HL-60/S4 treated with retinoic acid at 250 ng/mL for 4 days and 3 days (cell line): Measurements from ENCODE around the gene EXOC6B.

ENCODE experiments used
- in situ Hi-C: fragments of 300-500 bp; cut with MboI; formaldehyde crosslinking; loops from 2 replicates; pipeline ENCODE4 v1.7.0; 2022; ENCODE audit warnings: low sequenced_read_pairs

Gene EXOC6B

GRCh38 chr2:72236445-72237067 lies 589.3 kb downstream of the EXOC6B start:
- in situ Hi-C loops: no loop called here

GRCh38 chr2:72235497-72236415 lies 590.1 kb downstream of the EXOC6B start:
- in situ Hi-C loops: no loop called here

GRCh38 chr2:72233211-72233610 lies 592.6 kb downstream of the EXOC6B start:
- in situ Hi-C loops: no loop called here

GRCh38 chr2:72222829-72223564 lies 602.8 kb downstream of the EXOC6B start:
- in situ Hi-C loops: no loop called here

- in situ Hi-C loops: no loop called here
These were observed 605.7 kb downstream of the EXOC6B start for GRCh38 chr2:72220170-72220569.

- in situ Hi-C loops: no loop called here
These were observed 611.2 kb downstream of the EXOC6B start for GRCh38 chr2:72214429-72215143.

GRCh38 chr2:72212486-72212855 lies 613.4 kb downstream of the EXOC6B start:
- in situ Hi-C loops: no loop called here

- in situ Hi-C loops: no loop called here
These were observed 613.9 kb downstream of the EXOC6B start for GRCh38 chr2:72211777-72212485.

- in situ Hi-C loops: no loop called here
These were observed 614.5 kb downstream of the EXOC6B start for GRCh38 chr2:72211350-72211749.

- in situ Hi-C loops: no loop called here
These were observed 615.4 kb downstream of the EXOC6B start for GRCh38 chr2:72210470-72210869.

GRCh38 chr2:72208225-72208624 lies 617.6 kb downstream of the EXOC6B start:
- in situ Hi-C loops: no loop called here

GRCh38 chr2:72207334-72207733 lies 618.5 kb downstream of the EXOC6B start:
- in situ Hi-C loops: no loop called here

- in situ Hi-C loops: no loop called here
These were observed 620.3 kb downstream of the EXOC6B start for GRCh38 chr2:72205504-72205881.

GRCh38 chr2:72204786-72205503 lies 620.9 kb downstream of the EXOC6B start:
- in situ Hi-C loops: no loop called here

- in situ Hi-C loops: no loop called here
These were observed 621.6 kb downstream of the EXOC6B start for GRCh38 chr2:72204156-72204785.

GRCh38 chr2:72198532-72199241 lies 627.1 kb downstream of the EXOC6B start:
- in situ Hi-C loops: no loop called here

GRCh38 chr2:72193723-72194122 lies 632.1 kb downstream of the EXOC6B start:
- in situ Hi-C loops: no loop called here

- in situ Hi-C loops: no loop called here
These were observed 634.4 kb downstream of the EXOC6B start for GRCh38 chr2:72191441-72191840.

GRCh38 chr2:72185206-72185605 lies 640.6 kb downstream of the EXOC6B start:
- in situ Hi-C loops: no loop called here
